ENCODE measurements around the gene NDUFAF2.

NDUFAF2 gene

DNA sequence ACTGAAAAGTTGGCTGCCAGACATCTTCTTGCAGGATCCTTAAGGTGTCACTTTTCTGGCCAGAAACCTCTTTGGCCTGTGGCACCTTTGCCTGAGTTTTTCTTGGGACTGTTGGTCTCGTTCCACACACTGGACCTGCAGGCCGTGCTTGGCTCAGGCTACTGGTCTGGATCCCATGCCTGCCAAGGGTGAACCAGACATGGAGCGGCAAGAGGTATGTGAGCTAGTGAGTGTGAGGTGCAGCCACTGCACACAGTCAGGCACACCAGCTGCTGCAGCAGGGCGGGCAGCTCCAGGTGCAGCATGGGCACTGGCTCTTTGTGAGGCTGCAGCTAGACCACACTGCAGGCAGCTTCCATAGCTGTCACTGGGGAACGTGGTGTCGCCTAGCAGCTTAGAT lies 47.9 kb downstream of the NDUFAF2 start:
- no peak for DNase-seq (ENCODE audit: low spot score)
- TF ChIP-seq, protein P1, sequence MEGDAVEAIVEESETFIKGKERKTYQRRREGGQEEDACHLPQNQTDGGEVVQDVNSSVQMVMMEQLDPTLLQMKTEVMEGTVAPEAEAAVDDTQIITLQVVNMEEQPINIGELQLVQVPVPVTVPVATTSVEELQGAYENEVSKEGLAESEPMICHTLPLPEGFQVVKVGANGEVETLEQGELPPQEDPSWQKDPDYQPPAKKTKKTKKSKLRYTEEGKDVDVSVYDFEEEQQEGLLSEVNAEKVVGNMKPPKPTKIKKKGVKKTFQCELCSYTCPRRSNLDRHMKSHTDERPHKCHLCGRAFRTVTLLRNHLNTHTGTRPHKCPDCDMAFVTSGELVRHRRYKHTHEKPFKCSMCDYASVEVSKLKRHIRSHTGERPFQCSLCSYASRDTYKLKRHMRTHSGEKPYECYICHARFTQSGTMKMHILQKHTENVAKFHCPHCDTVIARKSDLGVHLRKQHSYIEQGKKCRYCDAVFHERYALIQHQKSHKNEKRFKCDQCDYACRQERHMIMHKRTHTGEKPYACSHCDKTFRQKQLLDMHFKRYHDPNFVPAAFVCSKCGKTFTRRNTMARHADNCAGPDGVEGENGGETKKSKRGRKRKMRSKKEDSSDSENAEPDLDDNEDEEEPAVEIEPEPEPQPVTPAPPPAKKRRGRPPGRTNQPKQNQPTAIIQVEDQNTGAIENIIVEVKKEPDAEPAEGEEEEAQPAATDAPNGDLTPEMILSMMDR (IDR thresholded peaks at IDR 0.05; ENCODE audit: extremely low read depth, missing control alignments), result no peak

- TF ChIP-seq, protein P1 (IDR thresholded peaks at IDR 0.05; ENCODE audit: extremely low read depth, missing control alignments), result no peak
- DNase-seq (ENCODE audit: low spot score), result no peak
Measured at GRCh38 chr5:60993425-60993824, 48.4 kb downstream of the NDUFAF2 start.

GRCh38 chr5:60993875-60994571 lies 49.0 kb downstream of the NDUFAF2 start:
- TF ChIP-seq, protein P1 (IDR thresholded peaks at IDR 0.05; ENCODE audit: extremely low read depth, missing control alignments), result no peak
- DNase-seq (ENCODE audit: low spot score), result no peak

GRCh38 chr5:60996368-60996767 lies 51.4 kb downstream of the NDUFAF2 start:
- DNase-seq (ENCODE audit: low spot score), result no peak
- TF ChIP-seq, protein P1 (IDR thresholded peaks at IDR 0.05; ENCODE audit: extremely low read depth, missing control alignments), result no peak

DNA sequence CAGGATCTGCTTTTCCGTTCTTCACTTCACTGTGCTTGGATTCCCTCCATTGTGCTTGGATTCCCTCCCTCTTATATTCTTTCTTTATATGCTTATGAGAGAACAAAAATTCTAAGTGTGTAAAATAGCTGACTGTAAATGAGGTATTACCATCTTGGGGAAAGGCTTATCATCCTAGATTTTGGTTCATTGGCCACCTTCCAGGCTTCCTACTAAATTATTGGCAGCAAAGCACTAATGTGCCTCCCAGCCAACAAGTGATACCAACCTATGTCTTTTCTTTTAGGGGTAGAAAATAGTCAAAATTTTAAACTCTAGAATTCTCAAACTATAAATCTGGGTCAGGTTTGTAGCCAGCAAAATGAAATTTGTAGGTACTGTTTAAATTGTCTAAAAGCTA lies 52.7 kb downstream of the NDUFAF2 start:
- TF ChIP-seq, protein P1 (IDR thresholded peaks at IDR 0.05; ENCODE audit: extremely low read depth, missing control alignments), result no peak
- no peak for DNase-seq (ENCODE audit: low spot score)

GRCh38 chr5:61000887-61001286 lies 55.9 kb downstream of the NDUFAF2 start:
- TF ChIP-seq, protein P1 (IDR thresholded peaks at IDR 0.05; ENCODE audit: extremely low read depth, missing control alignments), result no peak
- DNase-seq (ENCODE audit: low spot score), result no peak

GRCh38 chr5:61001647-61002046 lies 56.6 kb downstream of the NDUFAF2 start:
- DNase-seq (ENCODE audit: low spot score), result no peak
- TF ChIP-seq, protein P1 (IDR thresholded peaks at IDR 0.05; ENCODE audit: extremely low read depth, missing control alignments), result no peak
